HFF-Myc (cell line): Measurements from ENCODE around the gene SETBP1.

Source experiments
- DNase-seq: peaks from one replicate; pipeline ENCODE4 v3.0.0-alpha.2; 2011; ENCODE audit warnings: low read depth; ENCODE audit errors: extremely low read depth
- H3K4me3 ChIP-seq: replicated peaks from 2 replicates; pipeline ENCODE4 v1.5.1; 2011; ENCODE audit warnings: low read depth, mild to moderate bottlenecking, control low read depth, low read length
- TF ChIP-seq, protein P1 (sequence below): IDR thresholded peaks from 2 replicates; pipeline ENCODE4 v1.5.1; 2012; ENCODE audit warnings: mild to moderate bottlenecking, low read depth, low read length, control low read depth; ENCODE audit errors: missing control alignments

Gene SETBP1

GRCh38 chr18:44695503-44695902 is 14.8 kb downstream of the SETBP1 start:
- DNase-seq = no peak
- TF ChIP-seq, protein P1, sequence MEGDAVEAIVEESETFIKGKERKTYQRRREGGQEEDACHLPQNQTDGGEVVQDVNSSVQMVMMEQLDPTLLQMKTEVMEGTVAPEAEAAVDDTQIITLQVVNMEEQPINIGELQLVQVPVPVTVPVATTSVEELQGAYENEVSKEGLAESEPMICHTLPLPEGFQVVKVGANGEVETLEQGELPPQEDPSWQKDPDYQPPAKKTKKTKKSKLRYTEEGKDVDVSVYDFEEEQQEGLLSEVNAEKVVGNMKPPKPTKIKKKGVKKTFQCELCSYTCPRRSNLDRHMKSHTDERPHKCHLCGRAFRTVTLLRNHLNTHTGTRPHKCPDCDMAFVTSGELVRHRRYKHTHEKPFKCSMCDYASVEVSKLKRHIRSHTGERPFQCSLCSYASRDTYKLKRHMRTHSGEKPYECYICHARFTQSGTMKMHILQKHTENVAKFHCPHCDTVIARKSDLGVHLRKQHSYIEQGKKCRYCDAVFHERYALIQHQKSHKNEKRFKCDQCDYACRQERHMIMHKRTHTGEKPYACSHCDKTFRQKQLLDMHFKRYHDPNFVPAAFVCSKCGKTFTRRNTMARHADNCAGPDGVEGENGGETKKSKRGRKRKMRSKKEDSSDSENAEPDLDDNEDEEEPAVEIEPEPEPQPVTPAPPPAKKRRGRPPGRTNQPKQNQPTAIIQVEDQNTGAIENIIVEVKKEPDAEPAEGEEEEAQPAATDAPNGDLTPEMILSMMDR = no peak
- H3K4me3 ChIP-seq = no peak overlapping the region

DNA sequence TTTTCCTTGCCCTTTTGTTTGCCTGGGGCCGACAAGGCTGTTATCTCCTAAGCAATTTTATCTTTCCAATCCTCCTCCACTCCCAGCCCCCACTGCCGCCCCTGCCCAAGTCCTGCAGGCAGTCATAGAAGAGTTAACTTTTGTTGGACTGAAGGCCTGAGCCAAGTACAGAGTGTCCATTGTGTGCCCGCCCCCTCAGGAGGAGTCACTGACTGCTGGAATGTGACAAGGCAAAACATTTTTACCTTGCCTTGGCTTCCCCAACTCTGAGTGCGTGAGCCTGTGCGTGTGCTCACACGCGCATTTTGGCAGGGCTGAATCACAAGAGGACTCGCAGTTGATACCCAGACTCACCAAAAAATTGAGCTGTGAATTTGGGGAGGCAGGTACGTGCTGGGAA is 16.2 kb downstream of the SETBP1 start:
- no peak for DNase-seq
- TF ChIP-seq, protein P1 = no peak

DNA sequence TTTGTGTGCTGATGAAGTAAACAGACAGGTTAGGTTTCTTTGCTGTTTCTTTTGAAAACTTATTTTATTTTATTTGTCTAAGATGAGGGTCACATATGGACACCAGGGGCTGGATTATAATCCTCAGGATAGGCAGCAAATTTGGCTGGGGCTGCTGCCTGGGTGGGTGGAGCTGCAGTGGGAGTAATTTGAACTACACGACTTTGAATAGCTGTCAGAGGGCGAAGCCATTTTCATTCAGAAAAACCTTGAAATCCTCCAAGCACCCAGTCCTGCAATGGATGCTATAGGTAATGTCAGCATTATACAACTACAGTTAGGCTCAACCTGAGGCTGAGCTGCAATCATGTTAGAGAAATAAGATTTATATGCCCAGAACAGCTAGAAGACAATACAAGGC is 16.6 kb downstream of the SETBP1 start:
- TF ChIP-seq, protein P1 = no peak
- H3K4me3 ChIP-seq = no peak overlapping the region
- DNase-seq = no peak

More for the DNA sequence above, 16.2 kb downstream of the SETBP1 start:
- H3K4me3 ChIP-seq = no peak overlapping the region

- TF ChIP-seq, protein P1 = no peak
- no peak overlapping the region for H3K4me3 ChIP-seq
- no peak for DNase-seq
These were observed 17.8 kb downstream of the SETBP1 start for GRCh38 chr18:44698518-44698917.

- TF ChIP-seq, protein P1 = no peak
- no peak overlapping the region for H3K4me3 ChIP-seq
- DNase-seq = no peak
These were observed 19.0 kb downstream of the SETBP1 start for GRCh38 chr18:44699572-44700261.

DNA sequence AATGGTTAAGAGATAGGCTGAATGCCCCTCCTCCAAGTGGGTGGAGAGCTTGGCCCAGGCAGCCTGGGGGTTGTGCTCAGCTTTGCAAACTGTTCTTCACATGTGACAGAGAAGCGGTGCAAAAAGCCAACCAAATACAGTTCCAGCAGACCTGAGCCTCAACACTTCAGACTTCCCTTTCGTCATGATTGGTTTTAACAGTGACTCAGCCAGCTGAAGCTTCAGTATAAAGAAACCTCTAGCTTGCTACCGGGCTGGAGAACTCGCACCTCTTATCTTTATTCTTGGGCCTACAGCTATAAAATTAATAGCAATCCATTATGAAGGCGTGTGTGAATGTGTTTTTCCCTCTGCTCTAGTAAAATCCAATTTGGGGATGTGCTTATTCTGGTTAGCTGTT is 20.0 kb downstream of the SETBP1 start:
- no peak overlapping the region for H3K4me3 ChIP-seq
- no peak for DNase-seq
- TF ChIP-seq, protein P1 = no peak

DNA sequence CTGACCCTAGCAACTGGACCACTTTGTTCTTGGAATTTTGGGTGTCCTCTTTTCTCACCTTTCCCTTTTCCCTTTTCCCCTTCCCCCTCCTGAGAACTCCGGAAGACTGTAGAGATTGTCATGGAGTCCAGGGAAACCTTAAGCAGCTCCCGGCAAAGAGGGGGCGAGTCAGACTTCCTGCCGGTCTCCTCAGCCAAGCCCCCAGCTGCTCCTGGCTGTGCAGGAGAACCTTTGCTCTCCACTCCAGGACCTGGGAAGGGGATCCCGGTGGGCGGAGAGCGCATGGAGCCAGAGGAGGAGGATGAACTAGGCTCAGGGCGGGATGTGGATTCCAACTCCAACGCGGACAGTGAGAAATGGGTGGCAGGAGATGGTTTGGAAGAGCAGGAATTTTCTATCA is 20.5 kb downstream of the SETBP1 start:
- TF ChIP-seq, protein P1 = no peak
- DNase-seq = no peak
- H3K4me3 ChIP-seq = no peak overlapping the region
